ENCODE data around the gene SHISA8.

GRCh38 chr22:41935015-41935351 lies 20.1 kb upstream of the SHISA8 start:
- no peak for TF ChIP-seq SUZ12 (IDR thresholded peaks at IDR 0.05; ENCODE audit: extremely low read depth, insufficient read depth, insufficient read length)
- no peak for TF ChIP-seq YY1 (IDR thresholded peaks at IDR 0.05; ENCODE audit: insufficient read depth, insufficient read length)
- no peak for TF ChIP-seq ZNF274 (IDR thresholded peaks at IDR 0.05; ENCODE audit: low read depth, low read length)
